Measurements from ENCODE around the gene ASTN2.

The ASTN2 gene

GRCh38 chr9:116979456-116979855 lies 435.4 kb downstream of the ASTN2 start:
- Histone ChIP-seq H4K20me1 (ENCODE audit: insufficient read depth) (no peaks in the 10 kb centered on the region), H3K27ac (no peak overlapping the region), H3K4me1 (ENCODE audit: low read depth, poor library complexity, severe bottlenecking) (no peaks in the 10 kb centered on the region), H3K27me3 (ENCODE audit: insufficient read depth, low read depth) (no peaks in the 10 kb centered on the region), H3K79me2 (ENCODE audit: insufficient read depth, low read depth) (no peaks in the 10 kb centered on the region), H3K36me3 (ENCODE audit: insufficient read depth) (no peaks in the 10 kb centered on the region), H2AFZ (ENCODE audit: low read depth) (no peak overlapping the region), H3K9ac (no peak overlapping the region), H3K4me2 (no peak overlapping the region), H3K4me3 (IDR thresholded peaks at IDR 0.05; ENCODE audit: insufficient read depth, low read depth, low read length) (no peak overlapping the region)
- TF ChIP-seq CTCF (conservative IDR thresholded peaks at IDR 0.05; ENCODE audit: low read depth, low read length): no peak

GRCh38 chr9:116978155-116978554 lies 436.7 kb downstream of the ASTN2 start:
- Histone ChIP-seq H3K79me2 (ENCODE audit: insufficient read depth, low read depth) (no peaks in the 10 kb centered on the region), H3K36me3 (ENCODE audit: insufficient read depth) (no peaks in the 10 kb centered on the region), H3K27me3 (ENCODE audit: insufficient read depth, low read depth) (no peaks in the 10 kb centered on the region), H3K9ac (no peak overlapping the region), H3K4me1 (ENCODE audit: low read depth, poor library complexity, severe bottlenecking) (no peaks in the 10 kb centered on the region), H4K20me1 (ENCODE audit: insufficient read depth) (no peaks in the 10 kb centered on the region), H2AFZ (ENCODE audit: low read depth) (no peak overlapping the region), H3K4me2 (no peak overlapping the region), H3K4me3 (IDR thresholded peaks at IDR 0.05; ENCODE audit: insufficient read depth, low read depth, low read length) (no peak overlapping the region), H3K27ac (no peak overlapping the region)
- TF ChIP-seq CTCF (conservative IDR thresholded peaks at IDR 0.05; ENCODE audit: low read depth, low read length): no peak

- no peaks in the 10 kb centered on the region for H3K36me3 ChIP-seq (ENCODE audit: insufficient read depth)
- H4K20me1 ChIP-seq (ENCODE audit: insufficient read depth): no peaks in the 10 kb centered on the region
- no peak for TF ChIP-seq CTCF (conservative IDR thresholded peaks at IDR 0.05; ENCODE audit: low read depth, low read length)
- no peak overlapping the region for H2AFZ ChIP-seq (ENCODE audit: low read depth)
- H3K27ac ChIP-seq: no peak overlapping the region
- H3K4me1 ChIP-seq (ENCODE audit: low read depth, poor library complexity, severe bottlenecking): no peaks in the 10 kb centered on the region
- no peak overlapping the region for H3K4me2 ChIP-seq
- H3K27me3 ChIP-seq (ENCODE audit: insufficient read depth, low read depth): no peaks in the 10 kb centered on the region
- H3K79me2 ChIP-seq (ENCODE audit: insufficient read depth, low read depth): no peaks in the 10 kb centered on the region
- H3K9ac ChIP-seq: no peak overlapping the region
- H3K4me3 ChIP-seq (IDR thresholded peaks at IDR 0.05; ENCODE audit: insufficient read depth, low read depth, low read length): no peak overlapping the region
Measured at GRCh38 chr9:116975126-116975525, 439.7 kb downstream of the ASTN2 start.

- no peak overlapping the region for H2AFZ ChIP-seq (ENCODE audit: low read depth)
- no peaks in the 10 kb centered on the region for H3K79me2 ChIP-seq (ENCODE audit: insufficient read depth, low read depth)
- no peak overlapping the region for H3K9ac ChIP-seq
- TF ChIP-seq CTCF (conservative IDR thresholded peaks at IDR 0.05; ENCODE audit: low read depth, low read length): no peak
- H3K4me2 ChIP-seq: no peak overlapping the region
- H3K36me3 ChIP-seq (ENCODE audit: insufficient read depth): no peaks in the 10 kb centered on the region
- H3K4me3 ChIP-seq (IDR thresholded peaks at IDR 0.05; ENCODE audit: insufficient read depth, low read depth, low read length): no peak overlapping the region
- H3K27ac ChIP-seq: no peak overlapping the region
- H3K4me1 ChIP-seq (ENCODE audit: low read depth, poor library complexity, severe bottlenecking): no peaks in the 10 kb centered on the region
- no peaks in the 10 kb centered on the region for H3K27me3 ChIP-seq (ENCODE audit: insufficient read depth, low read depth)
- H4K20me1 ChIP-seq (ENCODE audit: insufficient read depth): no peaks in the 10 kb centered on the region
Measured at GRCh38 chr9:116966199-116966598, 448.7 kb downstream of the ASTN2 start.

GRCh38 chr9:116964258-116964657 lies 450.6 kb downstream of the ASTN2 start:
- H3K27me3 ChIP-seq (ENCODE audit: insufficient read depth, low read depth): no peaks in the 10 kb centered on the region
- no peak for TF ChIP-seq CTCF (conservative IDR thresholded peaks at IDR 0.05; ENCODE audit: low read depth, low read length)

More at GRCh38 chr9:116964258-116964657, 450.6 kb downstream of the ASTN2 start:
- Histone ChIP-seq H3K4me3 (IDR thresholded peaks at IDR 0.05; ENCODE audit: insufficient read depth, low read depth, low read length) (no peak overlapping the region), H2AFZ (ENCODE audit: low read depth) (no peak overlapping the region), H3K36me3 (ENCODE audit: insufficient read depth) (no peaks in the 10 kb centered on the region), H3K27ac (no peak overlapping the region), H3K9ac (no peak overlapping the region), H4K20me1 (ENCODE audit: insufficient read depth) (no peaks in the 10 kb centered on the region), H3K79me2 (ENCODE audit: insufficient read depth, low read depth) (no peaks in the 10 kb centered on the region), H3K4me2 (no peak overlapping the region), H3K4me1 (ENCODE audit: low read depth, poor library complexity, severe bottlenecking) (no peaks in the 10 kb centered on the region)
